Muscle of back (tissue), 11 donors: ENCODE measurements around the gene PCSK2. TPM values are rescaled to one million over a fixed set of nuclear protein-coding genes. Genes with fewer than 3 reads are reported as not detected.

Experiments
- DNase-seq, 3 donors: peaks; one replicate each; pipeline versions ENCODE4 v3.0.0 to v3.0.0-alpha.2; 2013
- polyA plus RNA-seq, 10 donors: library from polyadenylated mRNA; unstranded; fragments of 120-200 nt; gene quantifications; one replicate each; pipeline ENCODE4 v1.2.1, GENCODE V29; 2013; ENCODE audit not compliant: insufficient read length in 10 of 10

The PCSK2 gene
- polyA plus RNA-seq, 10 donors = 0.16 to 4.2 (median 0.60) TPM

- no peak for DNase-seq
Observed at GRCh38 chr20:17471606-17472187, 244.9 kb downstream of the PCSK2 start.

- peak in 1 of 3 donors; percentile 32 for DNase-seq
Observed at GRCh38 chr20:17473659-17474058, 246.8 kb downstream of the PCSK2 start.

- DNase-seq = no peak
Observed at GRCh38 chr20:17479063-17479657, 252.3 kb downstream of the PCSK2 start.

DNA sequence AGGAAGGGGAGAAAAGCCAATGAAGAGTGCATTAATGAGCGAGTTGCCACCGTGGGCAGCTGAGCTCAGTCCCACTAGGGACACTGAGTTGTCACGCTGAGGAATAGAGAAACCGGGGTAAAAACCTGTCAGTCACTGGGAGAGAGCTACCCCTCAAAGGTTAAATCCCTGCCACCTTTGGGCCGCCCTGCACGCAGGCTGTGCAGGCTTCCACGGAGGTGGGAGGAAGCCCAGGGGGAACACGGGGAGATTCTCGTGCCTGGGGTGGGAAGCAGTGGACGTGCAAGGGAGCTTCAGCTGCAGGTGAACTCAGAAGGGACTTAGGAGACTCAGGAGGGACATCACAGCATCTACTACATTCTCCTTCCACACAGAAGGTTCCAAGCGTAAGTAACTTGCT, 253.9 kb downstream of the PCSK2 start:
- no peak for DNase-seq

- DNase-seq = no peak
Observed at GRCh38 chr20:17481661-17482060, 254.8 kb downstream of the PCSK2 start.

DNA sequence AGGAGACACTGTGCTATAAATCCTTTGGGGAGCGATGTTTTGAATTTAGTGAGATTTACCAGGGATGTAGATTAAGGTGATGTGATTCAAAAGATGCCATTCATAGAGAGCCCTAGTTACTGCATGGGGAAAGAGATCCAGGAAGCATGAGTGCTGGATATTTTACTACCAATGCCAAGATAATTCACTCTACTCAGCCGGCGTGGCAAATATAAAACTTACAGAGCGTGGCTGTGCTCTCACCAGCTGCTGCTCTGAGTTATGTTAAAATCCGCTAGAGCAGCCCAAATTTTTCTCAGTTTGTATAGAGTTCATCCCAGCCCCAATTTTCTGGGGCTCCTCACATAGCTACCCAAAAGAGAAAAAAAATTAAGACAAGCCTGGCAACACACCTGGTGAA, 255.7 kb downstream of the PCSK2 start:
- DNase-seq = no peak

DNA sequence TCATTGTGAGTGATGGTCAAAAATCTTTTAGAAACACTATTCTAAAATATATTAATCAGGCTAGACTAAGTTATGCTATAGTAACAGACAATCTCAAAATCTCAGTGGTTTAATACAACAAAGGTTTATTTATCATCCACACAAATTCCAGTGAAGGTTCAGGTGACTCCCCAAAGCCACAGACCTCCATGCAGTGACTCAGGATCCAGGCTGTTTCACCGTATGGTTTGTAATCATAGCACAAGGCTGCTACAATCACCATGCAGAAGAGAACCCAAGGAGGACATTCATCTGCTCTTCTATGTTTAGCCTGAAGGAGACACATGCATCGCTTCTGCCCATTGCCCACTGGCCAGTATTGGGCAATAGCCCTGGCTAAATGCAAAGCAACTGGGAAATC, 258.2 kb downstream of the PCSK2 start:
- no peak for DNase-seq

- DNase-seq = no peak
Observed at GRCh38 chr20:17488916-17489600, 262.2 kb downstream of the PCSK2 start.

DNA sequence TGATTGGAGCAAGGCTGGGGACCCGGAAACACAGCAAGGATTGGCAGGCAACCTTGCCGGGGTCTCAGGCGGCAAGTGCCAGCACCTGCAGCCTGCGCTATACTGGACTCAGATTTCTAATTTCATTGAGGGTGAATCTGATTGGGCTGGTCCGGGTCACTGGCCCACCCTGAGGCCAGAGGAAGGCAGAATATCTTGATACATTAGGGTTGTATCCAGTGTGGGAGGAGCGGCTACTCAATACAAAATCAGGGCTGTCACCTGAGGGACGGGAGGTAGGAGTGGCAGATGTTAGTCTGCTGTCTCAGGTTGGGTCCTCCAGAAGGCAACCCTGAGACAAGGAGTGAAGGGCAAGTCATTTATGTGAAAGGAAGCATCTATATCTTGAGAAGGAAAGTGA, 263.7 kb downstream of the PCSK2 start:
- DNase-seq = no peak

- DNase-seq = no peak
Observed at GRCh38 chr20:17491041-17491440, 264.2 kb downstream of the PCSK2 start.

DNA sequence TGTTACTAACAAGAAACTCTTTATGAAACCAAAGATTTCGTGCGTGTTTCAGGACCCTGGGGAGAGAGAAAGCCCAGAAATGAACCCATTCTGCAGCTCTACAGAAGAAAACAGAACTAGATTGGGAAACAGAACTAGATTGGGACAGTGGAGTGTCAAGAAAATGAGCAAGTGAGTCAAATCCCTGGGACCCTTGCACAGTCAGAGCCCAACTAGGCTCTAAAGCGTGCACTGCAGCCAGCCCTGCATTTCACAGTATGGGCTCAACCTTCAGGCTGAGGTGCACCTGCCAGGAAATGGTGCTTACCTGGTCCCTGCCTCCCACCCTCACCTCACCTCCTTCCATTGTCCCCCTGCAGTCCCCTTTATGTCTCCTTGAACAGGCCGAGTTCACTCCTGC, 264.6 kb downstream of the PCSK2 start:
- DNase-seq = no peak

GRCh38 chr20:17493173-17493572, 266.3 kb downstream of the PCSK2 start:
- no peak for DNase-seq

- DNase-seq = no peak
Observed at GRCh38 chr20:17494201-17494600, 267.4 kb downstream of the PCSK2 start.

DNA sequence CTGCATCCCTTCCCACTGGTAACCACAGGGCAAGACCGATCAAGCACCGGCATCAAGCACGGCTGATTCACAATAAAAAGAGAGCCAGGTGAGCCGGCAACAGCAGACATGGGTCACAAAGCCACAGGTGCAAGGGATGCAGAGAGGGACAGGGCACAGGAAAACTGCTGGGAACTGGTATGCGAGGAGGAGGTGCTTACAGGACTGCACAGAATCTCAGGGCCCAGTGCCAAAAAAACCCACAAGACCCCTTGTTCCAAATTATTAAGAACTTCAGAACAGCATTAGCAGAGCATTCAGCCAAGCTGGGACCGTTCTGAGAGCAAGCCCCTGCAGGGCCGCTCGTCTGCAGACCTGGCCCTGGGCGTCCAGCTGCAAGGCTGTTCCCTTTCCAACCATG, 269.0 kb downstream of the PCSK2 start:
- no peak for DNase-seq

DNA sequence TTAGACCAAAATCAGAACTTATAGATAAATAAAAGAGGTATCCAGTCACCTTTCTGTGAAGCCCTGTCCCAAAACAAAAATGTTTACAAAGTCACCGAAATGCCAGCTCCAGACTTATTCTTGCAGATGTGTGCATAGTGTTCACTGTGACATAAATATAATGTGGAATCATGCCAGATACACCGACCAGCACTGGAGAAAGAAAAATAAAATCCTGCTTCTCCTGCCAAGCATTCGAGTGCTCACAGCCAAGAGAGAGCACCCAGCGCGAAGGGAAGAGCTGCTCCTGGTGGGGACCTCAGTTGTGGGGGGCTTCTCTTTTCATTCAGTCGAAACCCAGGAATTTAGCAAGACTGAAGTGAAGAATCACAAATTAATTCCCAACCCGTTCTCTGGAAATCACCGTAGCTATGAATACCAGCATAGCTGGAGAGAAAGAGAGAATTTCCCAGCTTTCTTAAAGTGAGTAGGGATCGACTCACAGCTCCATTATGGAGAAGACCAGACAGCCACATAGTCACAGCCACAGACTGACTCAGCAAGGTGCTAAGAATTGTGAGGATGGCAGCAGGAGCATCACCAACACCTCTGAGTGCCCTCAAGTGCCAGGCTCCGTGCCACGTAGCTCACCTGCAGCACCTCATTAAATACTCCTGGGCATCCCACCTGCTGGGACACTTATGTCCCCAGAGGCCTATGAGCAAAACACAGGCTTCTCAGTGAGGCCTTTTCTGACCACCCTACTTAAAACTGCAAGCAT, 271.2 kb downstream of the PCSK2 start:
- no peak for DNase-seq

GRCh38 chr20:17498641-17499040, 271.8 kb downstream of the PCSK2 start:
- DNase-seq = peak in 1 of 3 donors; percentile 22

DNA sequence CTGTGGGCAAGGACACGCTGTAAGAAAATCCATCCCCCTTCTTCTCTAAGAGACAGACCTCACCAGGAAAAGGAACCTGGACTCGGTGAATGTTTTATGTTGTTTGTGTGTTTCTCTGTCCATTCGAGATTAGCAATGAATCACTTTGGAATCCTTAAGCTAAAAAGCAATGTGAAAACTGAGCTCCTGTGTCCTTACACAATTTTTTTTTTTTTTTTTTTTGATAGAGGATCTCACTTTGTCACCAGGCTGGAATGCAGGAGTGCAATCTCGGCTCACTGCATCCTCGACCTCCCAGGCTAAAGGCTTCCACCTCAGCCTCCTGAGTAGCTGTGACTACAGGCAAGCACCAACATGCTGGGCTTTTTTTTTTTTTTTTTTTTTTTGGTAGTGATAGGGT, 272.2 kb downstream of the PCSK2 start:
- DNase-seq = no peak

DNA sequence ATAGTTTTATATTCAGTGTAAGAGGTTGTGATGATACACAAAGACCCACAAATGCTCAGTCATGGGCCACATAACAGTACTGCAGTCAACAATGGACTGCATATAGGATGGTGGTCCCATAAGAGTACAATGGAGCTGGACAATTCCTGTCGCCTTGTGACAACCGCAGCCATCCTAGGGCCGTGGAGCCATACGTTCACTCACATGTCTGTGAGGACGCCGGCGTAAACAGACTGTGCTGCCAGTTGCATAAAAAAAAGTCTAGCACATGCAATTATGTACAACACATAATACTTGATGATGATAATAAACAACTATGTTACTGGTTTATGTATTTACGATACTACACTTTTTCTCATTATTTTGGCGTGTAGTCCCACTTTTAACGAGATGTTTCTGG, 273.4 kb downstream of the PCSK2 start:
- DNase-seq = no peak

DNA sequence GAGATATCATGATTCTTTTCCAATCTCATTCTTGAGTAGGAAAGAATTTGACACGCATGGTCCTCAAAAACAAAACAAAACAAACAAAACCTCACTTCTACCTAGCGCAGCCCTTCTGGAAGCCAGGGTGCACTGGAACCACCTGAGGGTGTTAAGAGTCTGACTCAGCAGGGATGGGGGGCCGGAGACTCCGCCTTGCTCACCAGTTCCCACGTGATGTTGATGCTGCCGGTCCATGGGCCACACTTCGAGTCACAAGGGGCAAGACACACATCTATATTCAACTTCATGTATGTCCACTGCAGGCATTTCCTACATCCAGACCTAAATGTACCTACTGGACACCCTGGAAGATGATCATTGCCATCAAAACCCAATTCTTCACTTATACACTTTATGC, 274.0 kb downstream of the PCSK2 start:
- DNase-seq = no peak

DNA sequence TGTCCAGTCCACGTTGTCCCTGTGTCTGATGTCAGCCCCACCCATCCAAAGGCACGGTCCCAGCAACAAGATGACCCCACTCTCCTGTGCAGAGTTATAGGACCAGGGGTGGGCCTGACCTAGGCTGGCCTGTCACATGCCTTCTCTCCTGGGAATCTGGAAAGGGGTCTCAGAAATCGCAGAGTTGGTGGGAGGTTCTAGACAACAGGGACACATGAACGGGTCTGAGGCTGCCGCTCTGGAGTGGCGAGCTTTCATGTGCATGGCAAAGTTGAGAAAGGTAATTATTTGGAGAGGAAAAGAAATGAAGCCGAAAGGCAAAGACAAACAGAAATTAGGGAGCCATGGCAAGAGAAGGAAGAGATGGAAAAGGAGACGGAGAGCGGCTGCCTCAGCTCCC, 274.9 kb downstream of the PCSK2 start:
- no peak for DNase-seq

DNA sequence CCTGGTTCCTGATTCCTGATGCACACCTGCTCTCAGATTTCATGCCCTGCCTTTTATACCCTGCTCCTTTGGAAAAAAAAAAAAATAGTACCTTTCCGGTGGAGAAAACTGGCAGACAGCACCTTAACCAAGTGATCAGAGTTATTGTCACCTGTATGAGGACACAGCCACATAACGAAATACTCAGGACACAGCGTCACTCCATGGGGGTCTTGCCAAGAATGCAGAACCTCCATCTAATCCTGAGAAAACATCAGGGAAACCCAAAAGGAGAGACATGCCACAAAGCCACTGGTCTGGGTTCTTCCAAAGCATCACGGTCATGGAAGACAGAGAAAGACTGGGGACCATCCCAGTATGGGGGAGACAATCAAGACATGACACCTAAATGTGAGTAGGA, 275.3 kb downstream of the PCSK2 start:
- DNase-seq = no peak

DNA sequence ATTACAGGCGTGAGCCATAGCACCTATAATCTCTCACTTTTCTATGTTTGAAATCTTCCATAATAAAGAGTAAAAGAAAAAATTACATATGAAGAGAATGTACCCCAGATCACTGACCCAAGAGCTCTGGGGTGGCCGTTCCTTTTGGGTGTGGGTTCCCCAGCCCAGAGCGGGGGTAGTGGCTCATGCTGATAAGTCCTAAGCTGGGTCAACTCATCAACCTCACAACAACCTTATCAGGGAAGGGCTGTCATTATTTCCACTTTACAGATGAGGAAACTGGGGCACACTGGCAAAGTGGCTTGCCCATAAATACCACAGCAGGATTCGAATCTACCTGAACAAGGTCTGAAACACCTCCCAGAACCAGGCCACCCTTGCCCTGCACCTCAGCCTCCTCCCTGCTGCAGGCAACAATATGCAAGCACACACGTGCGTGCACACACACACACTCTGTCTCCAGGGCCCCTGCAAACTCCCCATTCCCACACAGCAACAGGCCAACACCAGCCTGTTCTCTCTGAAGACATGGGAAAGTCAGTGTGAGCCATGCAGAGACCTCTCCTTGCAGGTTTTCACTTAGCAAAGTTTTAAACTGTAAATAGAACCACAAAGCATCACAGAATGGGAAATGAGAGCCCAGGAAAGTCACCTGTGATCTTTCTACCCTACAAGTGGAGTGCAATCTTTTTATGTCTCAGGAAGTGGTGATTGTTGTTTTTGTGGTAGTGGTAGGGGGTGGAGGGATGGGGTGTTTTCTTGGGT, 276.6 kb downstream of the PCSK2 start:
- DNase-seq = no peak
